IPS-11a (cell line): ENCODE data around the gene SYNE1.

Experiments
- H3K4me3 ChIP-seq: one replicate; pipeline ENCODE4 v1.5.1; 2013; ENCODE audit warnings: low read depth, low read length, control low read depth

Gene SYNE1

DNA sequence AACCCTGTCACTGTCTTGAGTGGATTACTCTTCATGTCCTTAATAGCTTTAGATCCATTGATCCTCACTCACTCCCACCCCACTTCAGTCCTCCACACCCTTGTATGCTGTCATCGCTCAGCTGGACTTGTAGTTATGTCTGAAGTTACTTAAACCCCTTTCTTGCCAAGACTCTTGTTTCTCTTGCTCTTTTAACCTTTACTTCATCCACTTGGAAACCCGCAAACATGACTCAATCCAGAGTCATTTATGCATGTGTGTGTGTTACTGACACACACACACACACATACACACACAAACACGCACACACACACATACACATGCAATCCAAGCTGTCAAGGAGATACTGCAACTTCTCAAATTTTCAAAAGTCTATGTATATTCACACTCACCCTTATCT lies 341.8 kb downstream of the SYNE1 start:
- H3K4me3 ChIP-seq: no peak overlapping the region

GRCh38 chr6:152293404-152293803 lies 343.8 kb downstream of the SYNE1 start:
- no peak overlapping the region for H3K4me3 ChIP-seq

- no peak overlapping the region for H3K4me3 ChIP-seq
Measured at GRCh38 chr6:152292555-152292954, 344.6 kb downstream of the SYNE1 start.

GRCh38 chr6:152290693-152291092 lies 346.5 kb downstream of the SYNE1 start:
- H3K4me3 ChIP-seq: no peak overlapping the region

DNA sequence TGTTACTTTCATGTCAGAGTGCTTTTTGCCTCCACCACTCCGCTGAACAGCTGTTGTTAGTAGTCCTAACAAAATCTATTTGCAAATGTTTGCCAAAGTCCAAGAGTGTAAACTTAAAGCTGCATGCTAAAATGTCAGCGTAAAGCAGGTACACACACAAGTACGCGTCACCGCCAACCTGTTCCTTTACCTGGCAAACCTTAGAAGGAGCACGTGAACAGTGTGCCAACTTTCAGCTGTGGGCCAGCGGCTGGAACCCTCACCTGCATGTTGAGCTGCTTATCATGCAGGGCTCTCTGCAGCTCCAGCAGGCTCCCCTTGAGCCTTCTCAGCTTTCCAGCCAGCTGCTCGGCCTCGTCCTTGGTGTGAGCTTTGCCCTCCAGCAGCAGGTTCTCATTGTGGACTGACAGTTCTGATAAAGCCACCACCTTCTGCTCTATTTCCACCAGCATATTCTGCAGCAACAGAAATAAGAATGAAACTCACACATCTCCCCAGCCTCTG lies 359.3 kb downstream of the SYNE1 start:
- H3K4me3 ChIP-seq: no peak overlapping the region

GRCh38 chr6:152273638-152274037 lies 363.5 kb downstream of the SYNE1 start:
- H3K4me3 ChIP-seq: no peak overlapping the region

DNA sequence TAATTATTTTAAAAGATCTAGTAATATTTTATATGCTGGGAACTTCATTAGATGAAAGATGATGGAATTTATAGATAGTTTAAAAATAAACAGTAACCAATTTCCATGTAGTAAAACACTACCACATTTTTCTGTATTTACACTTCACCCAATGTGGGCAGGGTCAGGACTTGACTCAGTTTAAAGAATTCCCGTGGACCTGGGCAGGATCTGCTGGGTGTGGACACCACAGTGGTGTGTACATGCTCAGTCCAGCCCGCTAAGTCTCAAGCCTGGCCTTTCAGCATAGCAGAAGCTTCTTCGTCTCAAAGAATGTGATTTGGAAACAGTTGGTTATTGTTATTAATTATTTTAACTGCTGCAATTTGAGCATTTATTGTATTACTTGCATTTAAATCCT lies 364.2 kb downstream of the SYNE1 start:
- H3K4me3 ChIP-seq: no peak overlapping the region

DNA sequence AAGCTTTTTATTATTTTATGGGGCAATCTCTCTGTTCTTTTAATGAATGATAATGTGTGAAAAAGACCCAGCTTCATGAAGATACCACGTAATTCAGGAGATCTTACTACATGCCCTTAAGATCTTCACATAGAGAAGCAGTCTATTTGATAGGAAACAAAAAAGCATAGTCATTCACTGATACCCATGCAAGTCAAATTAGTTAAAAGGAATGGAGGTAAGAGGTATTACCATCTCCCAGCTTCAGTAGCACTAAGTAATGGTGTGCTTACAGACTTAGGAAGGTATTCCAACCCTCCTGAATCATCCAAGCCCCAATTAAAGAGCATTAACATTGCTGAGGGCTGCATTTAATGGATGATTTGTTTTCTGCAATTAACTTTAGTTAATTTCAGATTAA lies 364.7 kb downstream of the SYNE1 start:
- H3K4me3 ChIP-seq: no peak overlapping the region

GRCh38 chr6:152271776-152272464 lies 365.2 kb downstream of the SYNE1 start:
- no peak overlapping the region for H3K4me3 ChIP-seq

GRCh38 chr6:152270301-152270925 lies 366.7 kb downstream of the SYNE1 start:
- no peak overlapping the region for H3K4me3 ChIP-seq

DNA sequence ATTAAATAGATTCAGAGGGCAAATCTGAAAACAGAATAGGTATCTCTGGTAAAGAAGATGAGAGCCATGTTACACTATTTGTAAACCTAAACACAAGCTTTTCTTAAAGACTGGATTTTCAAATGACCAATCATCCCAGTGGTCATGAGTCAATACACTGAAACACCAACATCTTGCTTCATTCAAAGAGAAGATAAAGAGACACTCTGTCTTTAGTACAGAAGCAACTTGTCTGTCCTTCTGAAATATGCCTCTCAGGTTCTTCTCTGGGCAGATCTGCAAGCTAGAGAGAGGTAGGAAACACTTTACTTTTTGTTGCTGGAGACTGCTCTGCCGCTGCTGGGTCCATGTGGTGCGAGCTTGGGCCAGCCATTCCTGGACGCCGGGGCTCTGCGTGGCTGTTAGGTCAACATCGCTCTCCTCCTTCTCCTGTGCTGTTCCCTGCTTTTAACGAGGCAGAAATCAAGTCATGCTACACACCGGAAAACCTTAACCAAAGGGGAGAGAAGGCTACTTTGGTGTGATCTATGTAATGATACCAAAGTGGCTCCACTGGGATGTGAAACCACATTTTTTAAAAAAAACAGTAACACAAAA lies 368.2 kb downstream of the SYNE1 start:
- no peak overlapping the region for H3K4me3 ChIP-seq

- H3K4me3 ChIP-seq: no peak overlapping the region
Measured at GRCh38 chr6:152267967-152268845, 369.0 kb downstream of the SYNE1 start.

DNA sequence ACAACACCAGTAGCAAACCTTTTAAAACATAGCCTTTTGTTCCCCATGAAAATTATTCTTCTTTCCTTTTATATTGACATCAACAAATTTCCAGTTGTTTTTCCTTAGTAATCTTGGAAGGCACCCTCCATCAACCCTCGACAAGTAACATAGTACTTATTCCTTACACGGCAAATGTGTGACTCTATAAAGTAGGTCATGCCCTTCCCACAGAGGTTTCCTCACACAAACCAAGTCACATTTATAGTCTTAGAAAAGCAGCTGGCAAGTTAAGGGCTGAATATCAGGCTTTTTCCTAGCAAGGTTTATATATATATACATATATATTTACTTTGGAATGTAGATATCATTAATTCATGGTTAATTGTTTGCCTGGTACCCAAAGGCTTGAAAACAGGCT lies 371.5 kb downstream of the SYNE1 start:
- H3K4me3 ChIP-seq: no peak overlapping the region

GRCh38 chr6:152263582-152263981 lies 373.6 kb downstream of the SYNE1 start:
- H3K4me3 ChIP-seq: no peak overlapping the region

DNA sequence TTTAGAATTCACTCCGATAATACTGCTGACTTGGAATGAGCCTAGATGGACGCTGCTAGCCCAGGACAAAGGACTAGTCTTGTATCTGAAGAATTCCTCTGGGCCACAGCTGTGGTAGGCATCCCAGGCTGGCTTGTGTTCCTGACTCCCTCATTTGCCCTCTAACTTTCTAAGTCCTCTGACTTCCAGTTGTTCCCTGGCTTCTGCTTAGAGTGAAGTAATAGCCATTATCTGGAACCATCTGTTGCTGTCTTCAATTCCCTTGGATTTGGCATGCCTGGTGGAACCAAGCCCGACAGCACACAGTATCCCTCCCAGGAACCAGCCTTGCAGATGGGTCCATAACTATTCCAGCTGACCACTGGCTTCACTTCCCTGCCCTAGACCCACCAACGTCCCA lies 376.0 kb downstream of the SYNE1 start:
- no peak overlapping the region for H3K4me3 ChIP-seq

DNA sequence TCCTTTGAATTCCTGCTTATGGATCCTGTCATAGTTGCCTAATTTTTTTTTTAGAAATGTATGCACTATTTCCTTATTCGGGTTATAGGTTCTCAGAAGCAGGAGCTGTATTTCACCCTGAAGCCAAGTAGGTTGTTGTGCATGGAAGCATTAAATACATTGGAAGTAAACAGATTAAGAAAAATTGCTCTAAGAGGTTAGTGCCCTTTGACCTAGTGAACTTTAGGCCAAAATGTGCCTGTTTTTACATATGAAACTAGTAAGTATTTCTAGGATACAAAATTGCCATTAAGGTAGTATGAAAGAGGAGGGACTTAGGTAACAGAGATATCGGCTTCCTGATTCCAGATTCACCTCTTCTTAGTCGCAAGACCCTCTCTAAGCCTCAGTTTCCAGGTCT lies 377.9 kb downstream of the SYNE1 start:
- H3K4me3 ChIP-seq: no peak overlapping the region

- H3K4me3 ChIP-seq: no peak overlapping the region
Measured at GRCh38 chr6:152257581-152257980, 379.6 kb downstream of the SYNE1 start.

DNA sequence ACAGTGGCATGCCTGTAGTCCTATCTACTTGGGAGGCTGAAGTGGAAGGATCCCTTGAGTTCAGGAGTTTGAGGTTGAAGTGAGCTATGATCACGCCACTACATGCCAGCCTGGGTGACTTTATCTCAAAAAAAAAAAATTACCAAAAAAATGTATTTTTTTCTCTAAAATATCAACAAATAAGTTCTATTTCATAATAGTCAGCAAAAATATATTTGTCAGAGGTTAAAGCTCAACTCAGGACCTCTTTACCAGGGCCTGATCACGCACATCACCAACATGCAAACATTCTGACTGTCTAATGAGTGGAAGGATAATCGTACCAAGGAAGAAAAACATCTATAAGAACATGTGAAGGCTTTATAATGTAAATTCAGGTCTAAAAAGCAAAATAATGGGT lies 387.0 kb downstream of the SYNE1 start:
- no peak overlapping the region for H3K4me3 ChIP-seq

DNA sequence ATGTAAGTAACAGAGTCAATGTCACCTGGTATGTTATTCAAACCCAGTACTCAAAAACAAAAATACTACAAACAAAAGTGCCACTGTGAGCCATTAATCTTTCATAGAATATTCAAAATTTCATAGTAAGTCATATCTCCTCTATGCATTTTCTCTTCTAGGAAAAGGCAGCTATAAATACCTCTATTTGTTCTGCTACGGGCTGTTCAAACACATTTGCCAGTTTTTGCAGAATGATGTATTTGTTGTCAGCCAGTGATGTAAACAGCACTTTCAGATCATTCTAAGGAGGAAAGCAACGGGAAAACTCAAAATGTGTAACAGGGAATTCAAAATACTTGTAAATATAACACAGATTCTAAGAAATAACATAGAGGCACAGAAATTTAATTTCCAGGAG lies 388.2 kb downstream of the SYNE1 start:
- no peak overlapping the region for H3K4me3 ChIP-seq

- no peak overlapping the region for H3K4me3 ChIP-seq
Measured at GRCh38 chr6:152246554-152247337, 390.4 kb downstream of the SYNE1 start.
